Parathyroid adenoma (tissue), 2 donors: ENCODE measurements around the gene NAV2.

Source experiments
- H2AFZ ChIP-seq: fragments of 300-600 bp; sonication (generic); one replicate; pipeline ENCODE4 v1.7.0; 2017; ENCODE audit warnings: antibody characterized with exemption, mild to moderate bottlenecking
- H3K27ac ChIP-seq: fragments of 300-600 bp; sonication (generic); one replicate; pipeline ENCODE4 v1.7.0; 2017
- H3K27me3 ChIP-seq: fragments of 300-600 bp; sonication (generic); one replicate; pipeline ENCODE4 v1.7.0; 2017; ENCODE audit warnings: low read length; ENCODE audit not compliant: control insufficient read depth, insufficient read depth
- H3K36me3 ChIP-seq: fragments of 300-600 bp; sonication (generic); one replicate; pipeline ENCODE4 v1.7.0; 2017; ENCODE audit warnings: low read length; ENCODE audit not compliant: control insufficient read depth, insufficient read depth
- H3K4me1 ChIP-seq: fragments of 300-600 bp; sonication (generic); one replicate; pipeline ENCODE4 v1.7.0; 2017; ENCODE audit warnings: control low read depth
- H3K4me2 ChIP-seq: fragments of 300-600 bp; sonication (generic); one replicate; pipeline ENCODE4 v1.7.0; 2017; ENCODE audit warnings: low read length
- H3K4me3 ChIP-seq: fragments of 300-600 bp; sonication (generic); one replicate; pipeline ENCODE4 v1.7.0; 2017; ENCODE audit warnings: low read depth, low read length
- H3K79me2 ChIP-seq: fragments of 300-600 bp; sonication (generic); one replicate; pipeline ENCODE4 v1.7.0; 2017; ENCODE audit warnings: control low read depth
- H3K9ac ChIP-seq: fragments of 300-600 bp; sonication (generic); one replicate; pipeline ENCODE4 v1.7.0; 2017; ENCODE audit warnings: mild to moderate bottlenecking
- H3K9me3 ChIP-seq: fragments of 300-600 bp; sonication (generic); one replicate; pipeline ENCODE4 v1.7.0; 2017; ENCODE audit warnings: low read length; ENCODE audit not compliant: control insufficient read depth
- CTCF ChIP-seq: fragments of 300-600 bp; sonication (generic); IDR thresholded peaks from one replicate; pipeline ENCODE4 v1.7.0; 2017; ENCODE audit warnings: antibody characterized with exemption, mild to moderate bottlenecking
- donor health status: primary hyperparathyroidism.

Gene NAV2

DNA sequence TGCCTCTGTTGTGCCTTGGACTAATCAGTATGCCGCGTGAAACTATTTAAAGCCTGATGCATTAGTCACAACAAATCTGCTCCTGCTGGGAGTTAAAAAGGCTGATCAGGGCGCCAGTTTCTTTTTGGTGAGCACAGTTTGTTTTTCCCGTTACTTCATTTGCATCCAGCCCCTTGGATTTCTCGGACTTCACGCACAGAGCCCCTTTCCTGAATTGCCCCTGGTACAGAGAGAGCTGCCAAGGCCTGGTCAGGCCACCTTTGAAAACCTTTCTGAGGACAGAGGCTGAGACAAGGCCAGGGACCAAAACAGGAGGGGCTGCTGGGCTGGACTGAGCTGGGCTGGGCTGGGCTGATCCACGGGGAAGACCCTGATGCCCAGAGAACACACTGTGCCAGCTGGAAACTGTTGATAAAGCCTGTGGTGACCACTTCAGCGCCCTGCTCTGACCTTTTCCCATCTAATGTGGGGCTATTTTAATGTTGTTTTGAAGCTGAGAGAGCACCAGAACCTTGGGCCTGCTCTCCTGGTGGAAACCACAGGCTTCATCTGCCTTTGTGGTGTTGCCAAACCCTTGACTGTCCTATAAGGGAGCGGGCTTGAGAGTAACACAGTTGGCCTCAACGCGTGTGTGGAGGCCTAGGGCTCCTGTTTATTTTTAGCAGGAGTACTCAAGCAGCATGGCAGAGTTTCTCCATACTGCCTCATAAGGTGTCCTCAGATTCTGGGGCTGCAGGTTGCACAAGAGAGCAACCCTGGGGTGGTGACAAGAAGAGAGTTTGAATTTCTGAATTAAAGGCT lies 44.2 kb downstream of the NAV2 start:
- Histone ChIP-seq H3K4me1 (no peaks in the 10 kb centered on the region), H3K36me3 (no peaks in the 10 kb centered on the region), H3K9me3 (no peaks in the 10 kb centered on the region), H3K4me3 (no peak overlapping the region), H3K9ac (no peak overlapping the region), H3K27ac (no peak overlapping the region), H3K79me2 (no peaks in the 10 kb centered on the region), H3K4me2 (no peak overlapping the region), H2AFZ (no peak overlapping the region), H3K27me3 (no peaks in the 10 kb centered on the region)
- no peak for TF ChIP-seq CTCF

DNA sequence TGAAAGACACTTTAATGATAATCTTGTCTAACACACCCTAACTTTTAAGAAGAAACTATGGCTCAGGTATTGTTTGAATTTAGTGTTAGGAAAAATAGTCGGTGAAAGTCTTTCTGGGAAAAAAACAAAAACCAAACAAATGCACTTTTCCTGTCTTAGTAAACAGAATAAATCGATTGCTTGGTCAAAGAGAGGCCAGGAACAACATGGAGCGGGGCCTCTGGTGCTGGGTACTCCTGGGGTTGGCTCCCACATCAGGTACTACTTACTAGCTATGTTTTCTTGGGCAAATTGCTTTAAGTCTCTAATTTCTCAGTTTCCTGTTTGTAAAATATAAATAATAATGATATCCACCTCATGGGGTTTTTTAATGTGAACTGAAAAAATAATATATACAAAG lies 46.8 kb downstream of the NAV2 start:
- Histone ChIP-seq H2AFZ (no peak overlapping the region), H3K4me2 (no peak overlapping the region), H3K27me3 (no peaks in the 10 kb centered on the region), H3K4me1 (no peaks in the 10 kb centered on the region), H3K36me3 (no peaks in the 10 kb centered on the region), H3K79me2 (no peaks in the 10 kb centered on the region), H3K9me3 (no peaks in the 10 kb centered on the region), H3K27ac (no peak overlapping the region), H3K9ac (no peak overlapping the region), H3K4me3 (no peak overlapping the region)
- no peak for TF ChIP-seq CTCF

DNA sequence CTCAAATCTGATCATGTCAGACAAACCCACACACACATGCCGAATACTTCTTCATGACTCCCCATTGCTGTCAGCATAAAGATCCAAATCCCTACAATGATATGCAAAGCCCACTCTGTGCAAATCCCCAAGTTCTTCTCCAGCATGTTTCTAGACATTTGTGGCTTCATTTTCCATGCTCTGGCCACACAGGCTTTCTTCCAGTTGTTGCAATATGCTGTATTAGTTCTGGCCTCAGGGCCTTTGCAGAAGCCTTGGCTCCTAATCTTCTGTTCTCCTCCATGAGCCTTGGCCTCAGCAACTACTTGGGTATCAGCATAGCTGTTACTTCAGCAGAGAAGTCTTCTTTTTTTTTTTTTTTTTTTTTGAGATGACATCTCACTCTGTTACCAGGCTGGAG lies 49.6 kb downstream of the NAV2 start:
- Histone ChIP-seq H3K27ac (no peak overlapping the region), H3K36me3 (no peaks in the 10 kb centered on the region), H3K4me1 (no peaks in the 10 kb centered on the region), H3K4me3 (no peak overlapping the region), H2AFZ (no peak overlapping the region), H3K27me3 (no peaks in the 10 kb centered on the region), H3K9me3 (no peaks in the 10 kb centered on the region), H3K4me2 (no peak overlapping the region), H3K9ac (no peak overlapping the region), H3K79me2 (no peaks in the 10 kb centered on the region)
- no peak for TF ChIP-seq CTCF

GRCh38 chr11:19763330-19763729 lies 50.7 kb downstream of the NAV2 start:
- Histone ChIP-seq H2AFZ (no peak overlapping the region), H3K4me3 (no peak overlapping the region), H3K4me2 (no peak overlapping the region), H3K27ac (no peak overlapping the region), H3K27me3 (no peaks in the 10 kb centered on the region), H3K79me2 (no peaks in the 10 kb centered on the region), H3K9ac (no peak overlapping the region), H3K9me3 (no peaks in the 10 kb centered on the region), H3K4me1 (no peaks in the 10 kb centered on the region), H3K36me3 (no peaks in the 10 kb centered on the region)
- no peak for TF ChIP-seq CTCF

- no peaks in the 10 kb centered on the region for H3K27me3 ChIP-seq
- no peaks in the 10 kb centered on the region for H3K79me2 ChIP-seq
- TF ChIP-seq CTCF = no peak
- no peak overlapping the region for H2AFZ ChIP-seq
- H3K4me2 ChIP-seq = no peak overlapping the region
- no peaks in the 10 kb centered on the region for H3K36me3 ChIP-seq
- H3K4me1 ChIP-seq = no peaks in the 10 kb centered on the region
- H3K27ac ChIP-seq = no peak overlapping the region
- no peak overlapping the region for H3K4me3 ChIP-seq
- H3K9ac ChIP-seq = no peak overlapping the region
- H3K9me3 ChIP-seq = no peaks in the 10 kb centered on the region
These were observed 53.6 kb downstream of the NAV2 start for GRCh38 chr11:19766206-19766605.
